Endothelial cell (in vitro differentiated cells): ENCODE data around the gene VAV2. TPM values are rescaled to one million over a fixed set of nuclear protein-coding genes. Genes with fewer than 3 reads are reported as not detected.
"Not testable (repeated sequence)": the region's sequence is repeated elsewhere in the genome, so short reads cannot be mapped to it uniquely, and the experiment has no call there.

ENCODE experiments used
- DNase-seq: peaks from one replicate; pipeline ENCODE4 v3.0.0; 2021; ENCODE audit warnings: low spot score
- H3K27ac Mint-ChIP-seq: one replicate; pipeline ENCODE4 v1.8.0; 2021; ENCODE audit warnings: mixed read lengths, inconsistent platforms; ENCODE audit not compliant: unreplicated experiment
- H3K27me3 Mint-ChIP-seq: one replicate; pipeline ENCODE4 v1.8.0; 2021; ENCODE audit warnings: mild to moderate bottlenecking, moderate library complexity, mixed read lengths, inconsistent platforms; ENCODE audit not compliant: unreplicated experiment
- H3K36me3 Mint-ChIP-seq: one replicate; pipeline ENCODE4 v1.8.0; 2021; ENCODE audit warnings: mild to moderate bottlenecking, low read depth, mixed read lengths, inconsistent platforms; ENCODE audit not compliant: unreplicated experiment
- H3K4me1 Mint-ChIP-seq: one replicate; pipeline ENCODE4 v1.8.0; 2021; ENCODE audit warnings: mild to moderate bottlenecking, mixed read lengths, inconsistent platforms; ENCODE audit not compliant: unreplicated experiment
- H3K4me3 Mint-ChIP-seq: one replicate; pipeline ENCODE4 v1.8.0; 2021; ENCODE audit warnings: mild to moderate bottlenecking, mixed read lengths, inconsistent platforms; ENCODE audit not compliant: unreplicated experiment
- H3K9me3 Mint-ChIP-seq: one replicate; pipeline ENCODE4 v1.8.0; 2021; ENCODE audit warnings: mixed read lengths, inconsistent platforms; ENCODE audit not compliant: unreplicated experiment
- CTCF ChIP-seq: fragments of 200-600 bp; sonication (generic); IDR thresholded peaks from one replicate; pipeline ENCODE4 v1.5.0; 2021; ENCODE audit warnings: antibody characterized with exemption; ENCODE audit not compliant: unreplicated experiment
- total RNA-seq: library from RNA; stranded (reverse); fragmentation: NEBNext Ultra II Directional; extraction: Animal tissue kit (Norgen Biotek cat#: 25700); gene quantifications from one replicate; pipeline ENCODE4 v1.2.1, GENCODE V29; 2021; ENCODE audit not compliant: unreplicated experiment

Gene VAV2
- total RNA-seq, 1 donor from 2014 or later = 27.2 TPM

DNA sequence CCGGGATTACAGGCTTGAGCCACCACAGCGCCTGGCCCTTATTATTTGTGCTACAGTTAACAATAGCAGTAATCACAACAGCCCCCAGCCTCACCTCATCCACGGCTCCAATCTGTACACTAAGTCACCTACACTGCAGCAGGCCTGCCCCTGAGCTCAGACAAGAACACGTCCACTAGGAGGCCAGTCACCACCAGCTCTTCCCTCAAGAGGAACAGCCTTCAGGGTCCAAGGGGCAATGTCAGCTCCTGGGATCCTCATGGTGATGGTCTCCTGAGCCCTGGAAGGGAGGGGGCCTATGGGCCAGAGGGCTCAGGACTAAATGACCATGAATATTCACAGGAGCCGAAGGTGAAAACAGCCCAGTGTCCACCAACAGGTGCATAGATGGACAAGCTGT, 67.7 kb downstream of the VAV2 start:
- no peaks in the 10 kb centered on the region for H3K4me1 Mint-ChIP-seq
- no peak for DNase-seq
- H3K36me3 Mint-ChIP-seq = peaks cover 7% of the 10 kb centered on the region
- no peaks in the 10 kb centered on the region for H3K9me3 Mint-ChIP-seq
- TF ChIP-seq CTCF = no peak
- no peak overlapping the region for H3K4me3 Mint-ChIP-seq
- H3K27me3 Mint-ChIP-seq = peaks cover 7% of the 10 kb centered on the region
- H3K27ac Mint-ChIP-seq = no peak overlapping the region

DNA sequence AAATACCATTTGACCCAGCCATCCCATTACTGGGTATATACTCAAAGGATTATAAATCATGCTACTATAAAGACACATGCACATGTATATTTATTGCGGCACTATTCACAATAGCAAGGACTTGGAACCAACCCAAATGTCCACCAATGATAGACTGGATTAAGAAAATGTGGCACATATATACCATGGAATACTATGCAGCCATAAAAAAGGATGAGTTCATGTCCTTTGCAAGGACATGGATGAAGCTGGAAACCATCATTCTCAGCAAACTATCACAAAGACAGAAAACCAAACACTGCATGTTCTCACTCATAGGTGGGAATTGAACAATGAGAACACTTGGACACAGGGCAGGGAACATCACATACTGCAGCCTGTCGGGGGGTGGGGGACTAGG, 68.5 kb downstream of the VAV2 start:
- H3K27ac Mint-ChIP-seq, H3K36me3 Mint-ChIP-seq, H3K4me1 Mint-ChIP-seq, H3K4me3 Mint-ChIP-seq, H3K27me3 Mint-ChIP-seq, H3K9me3 Mint-ChIP-seq, DNase-seq: not testable (repeated sequence)

- TF ChIP-seq CTCF = no peak
- H3K27ac Mint-ChIP-seq = no peak overlapping the region
- H3K4me1 Mint-ChIP-seq = peaks cover 2% of the 10 kb centered on the region
- no peaks in the 10 kb centered on the region for H3K36me3 Mint-ChIP-seq
- H3K9me3 Mint-ChIP-seq = no peaks in the 10 kb centered on the region
- no peak for DNase-seq
- no peak overlapping the region for H3K4me3 Mint-ChIP-seq
- peaks cover 3% of the 10 kb centered on the region for H3K27me3 Mint-ChIP-seq
These were observed 70.3 kb downstream of the VAV2 start for GRCh38 chr9:133921866-133922265.

GRCh38 chr9:133920471-133920870, 71.7 kb downstream of the VAV2 start:
- Mint-ChIP-seq H3K27me3 (peaks cover 6% of the 10 kb centered on the region), H3K4me3 (no peak overlapping the region), H3K36me3 (peaks cover 6% of the 10 kb centered on the region), H3K27ac (no peak overlapping the region), H3K9me3 (no peaks in the 10 kb centered on the region), H3K4me1 (peaks cover 8% of the 10 kb centered on the region)
- TF ChIP-seq CTCF = no peak
- no peak for DNase-seq

GRCh38 chr9:133919253-133920115, 72.6 kb downstream of the VAV2 start:
- no peaks in the 10 kb centered on the region for H3K9me3 Mint-ChIP-seq
- H3K27me3 Mint-ChIP-seq = peaks cover 10% of the 10 kb centered on the region
- peaks cover 6% of the 10 kb centered on the region for H3K36me3 Mint-ChIP-seq
- H3K4me3 Mint-ChIP-seq = no peak overlapping the region
- no peak overlapping the region for H3K27ac Mint-ChIP-seq
- H3K4me1 Mint-ChIP-seq = peaks cover 14% of the 10 kb centered on the region
- DNase-seq = no peak
- TF ChIP-seq CTCF = no peak
